HG03342 (cell line): ENCODE data around the gene MMP15.
"Not testable (repeated sequence)": the region's sequence is repeated elsewhere in the genome, so short reads cannot be mapped to it uniquely, and the experiment has no call there.

Experiments
- ATAC-seq: cut with Tn5 transposase; IDR thresholded peaks from one replicate; pipeline ENCODE4 v1.9.1; 2021; ENCODE audit warnings: mild to moderate bottlenecking, moderate library complexity; ENCODE audit not compliant: unreplicated experiment

Gene MMP15

DNA sequence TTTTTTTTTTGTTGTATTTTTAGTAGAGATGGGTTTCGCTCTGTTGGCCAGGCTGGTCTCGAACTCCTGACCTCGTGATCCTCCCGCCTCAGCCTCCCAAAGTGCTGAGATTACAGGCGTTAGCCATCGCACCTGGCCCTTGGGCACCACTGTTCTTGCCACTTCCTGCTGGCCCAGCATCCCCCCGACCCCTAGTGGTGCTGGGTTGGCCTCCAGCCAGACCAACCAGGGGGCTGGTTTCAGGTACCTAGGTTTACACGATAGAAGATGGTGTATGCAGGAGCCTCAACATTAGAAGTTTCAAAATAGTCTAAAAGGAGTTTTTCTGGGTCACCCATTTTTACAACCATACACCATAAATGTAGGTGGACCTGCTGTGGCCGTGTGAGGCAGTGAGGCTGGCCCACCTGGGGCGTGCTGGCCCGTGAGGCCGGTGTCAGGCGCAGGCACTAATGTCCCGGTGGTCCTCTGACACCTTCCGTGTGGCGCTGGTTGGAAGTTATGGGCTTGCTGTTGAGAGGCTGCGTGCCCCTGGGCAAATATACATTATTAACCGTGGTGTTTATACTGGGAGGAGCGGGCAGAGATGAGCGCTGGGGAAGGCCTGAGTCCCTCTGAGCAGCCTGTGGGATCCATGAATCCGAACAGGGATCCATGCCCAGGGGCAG, 60.2 kb downstream of the MMP15 start:
- ATAC-seq, result no peak

DNA sequence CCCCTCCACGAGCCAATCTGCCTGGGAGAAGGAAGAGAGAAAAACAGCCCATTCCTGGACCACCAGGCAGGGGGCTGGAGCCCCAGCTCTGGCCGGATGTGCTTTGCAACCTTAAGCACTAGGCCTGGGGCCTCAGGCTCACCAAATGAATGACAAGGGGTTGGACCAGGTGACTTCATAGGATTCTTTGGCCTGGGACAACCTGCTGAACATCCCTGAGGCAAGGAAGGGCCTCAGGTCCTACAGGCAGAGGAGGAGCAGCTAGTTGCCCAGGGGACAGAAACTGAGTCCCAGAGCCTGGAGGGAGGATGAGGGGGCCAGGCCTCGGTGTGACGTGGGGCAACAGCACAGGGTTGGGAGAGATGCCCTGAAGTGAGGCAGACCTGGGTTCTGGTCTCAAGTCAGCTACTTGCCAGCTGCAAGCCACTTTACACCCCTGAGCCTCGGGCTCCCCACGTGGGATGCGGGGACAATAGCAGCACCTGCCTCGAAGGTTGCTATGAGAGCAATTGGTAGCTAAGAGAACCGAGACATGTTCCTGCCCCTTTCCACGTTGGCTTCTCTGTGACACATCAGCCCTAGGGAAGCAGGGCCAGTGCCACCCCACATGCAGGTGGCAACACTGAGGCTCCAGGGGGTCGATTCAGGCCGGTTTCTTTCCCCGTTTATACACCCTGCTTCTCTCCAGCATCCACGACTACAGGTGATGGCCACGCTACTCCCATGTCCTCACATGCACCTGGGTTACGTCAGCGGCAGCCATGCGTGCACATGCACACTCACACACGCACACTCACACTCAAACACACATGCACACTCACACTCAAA, 61.0 kb downstream of the MMP15 start:
- ATAC-seq, result no peak

DNA sequence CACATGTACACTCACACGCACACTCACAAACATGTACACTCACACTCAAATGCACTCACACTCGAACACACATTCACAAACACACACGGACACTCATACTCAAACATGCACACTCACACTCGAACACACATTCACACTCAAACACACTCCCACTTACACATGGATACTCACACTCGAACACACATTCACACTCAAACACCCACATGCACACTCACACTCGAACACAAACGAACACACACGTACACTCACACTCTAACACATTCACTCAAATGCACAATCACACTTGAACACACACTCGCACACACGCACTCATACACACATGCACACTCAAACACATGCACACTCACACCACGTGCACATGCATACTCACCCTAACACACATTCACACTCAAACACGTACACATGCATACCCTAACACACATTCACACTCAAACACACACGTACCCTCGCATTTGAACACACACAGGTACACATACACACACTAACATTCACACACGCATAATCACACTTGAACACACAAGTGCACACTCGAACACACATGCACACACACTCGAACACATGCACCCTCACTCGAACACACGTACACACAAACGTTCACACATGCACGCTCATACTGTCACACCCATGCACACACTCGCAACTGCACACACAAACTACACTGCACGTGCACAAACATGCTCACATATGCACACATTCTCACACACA, 61.8 kb downstream of the MMP15 start:
- ATAC-seq, result no peak

DNA sequence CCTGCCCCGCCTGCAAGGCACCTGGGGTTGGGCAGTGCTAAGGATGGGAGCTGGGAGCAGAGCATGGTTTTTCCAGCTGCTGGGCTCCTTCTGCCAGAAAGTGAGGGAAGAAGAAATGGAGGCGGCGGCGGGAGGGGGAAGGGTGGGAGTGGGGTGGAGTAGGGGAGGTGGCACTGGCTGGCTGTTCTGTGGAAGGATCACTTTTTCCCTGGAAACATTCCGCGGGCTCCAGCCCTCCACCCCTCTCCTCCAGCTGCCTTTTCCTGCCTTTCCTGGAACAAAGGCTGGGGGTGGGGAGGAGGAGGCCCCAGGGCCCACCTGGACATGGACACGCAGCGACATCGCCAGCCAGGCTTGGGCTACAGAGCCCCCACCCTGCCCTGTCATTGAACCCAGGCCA, 62.5 kb downstream of the MMP15 start:
- no peak for ATAC-seq

DNA sequence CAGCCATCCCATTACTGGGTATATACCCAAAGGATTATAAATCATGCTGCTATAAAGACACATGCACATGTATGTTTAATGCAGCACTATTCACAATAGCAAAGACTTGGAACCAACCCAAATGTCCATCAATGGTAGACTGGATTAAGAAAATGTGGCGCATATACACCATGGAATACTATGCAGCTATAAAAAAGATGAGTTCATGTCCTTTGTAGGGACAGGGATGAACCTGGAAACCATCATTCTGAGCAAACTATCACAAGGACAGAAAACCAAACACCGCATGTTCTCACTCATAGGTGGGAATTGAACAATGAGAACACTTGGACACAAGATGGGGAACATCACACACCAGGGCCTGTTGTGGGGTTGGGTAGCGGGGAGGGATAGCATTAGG, 64.8 kb downstream of the MMP15 start:
- ATAC-seq, result not testable (repeated sequence)

DNA sequence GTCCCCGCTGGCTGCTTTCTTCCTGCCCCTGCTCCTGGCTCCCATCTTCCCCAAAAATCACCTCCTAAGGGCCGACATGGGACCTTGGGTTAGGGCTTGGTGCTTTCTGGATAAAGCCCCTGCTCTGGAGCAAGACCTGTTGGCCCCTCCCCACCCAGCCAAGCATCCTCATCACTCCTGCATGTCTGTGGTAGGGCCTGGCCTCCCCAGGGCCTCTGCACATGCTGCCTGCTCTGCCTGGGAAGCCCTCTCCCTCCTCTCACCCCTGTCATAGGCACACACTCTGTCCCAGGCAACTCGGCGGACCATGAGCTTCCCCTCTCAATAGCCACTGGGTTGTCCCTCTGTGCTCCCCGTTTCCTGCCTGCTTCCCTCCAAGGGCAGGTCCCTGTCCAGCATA, 68.5 kb downstream of the MMP15 start:
- ATAC-seq, result no peak

DNA sequence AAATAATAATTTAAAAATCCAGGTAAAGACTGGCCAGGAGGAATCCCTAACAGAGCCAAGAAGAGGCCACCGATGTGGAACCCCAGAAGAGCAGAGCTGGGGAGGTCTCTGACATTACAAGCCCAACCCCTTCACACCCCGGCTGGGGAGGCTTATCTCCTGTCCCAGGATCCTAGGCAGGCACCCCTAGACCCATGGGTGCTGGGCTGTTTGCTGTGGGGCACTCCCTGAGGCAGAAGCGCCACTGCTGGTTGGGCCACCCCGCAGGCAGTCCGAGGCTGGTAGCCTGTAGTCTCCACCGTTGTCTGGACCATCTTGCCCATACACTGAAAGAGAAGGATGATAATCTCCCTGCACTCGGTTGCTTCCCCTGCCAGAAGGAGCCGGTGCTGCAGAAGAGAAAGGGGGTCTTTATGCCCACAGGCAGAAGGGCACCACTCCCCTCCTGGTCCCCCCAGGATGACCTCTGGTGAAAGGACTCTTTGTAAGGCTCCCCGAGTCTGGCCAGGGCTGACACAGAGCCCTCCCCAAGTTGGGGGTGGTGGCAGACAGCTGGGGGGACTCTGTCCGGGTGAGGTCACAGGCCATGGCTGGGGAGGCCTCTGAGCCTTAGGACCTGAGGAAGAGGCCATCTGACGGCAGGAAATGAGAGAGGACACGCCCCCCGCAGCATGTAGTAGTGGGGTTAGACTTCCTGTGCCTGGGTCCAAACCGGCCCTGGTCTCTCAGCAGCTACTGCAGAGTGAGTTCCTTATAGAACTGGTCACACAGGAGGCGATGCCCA, 69.4 kb downstream of the MMP15 start:
- no peak for ATAC-seq

DNA sequence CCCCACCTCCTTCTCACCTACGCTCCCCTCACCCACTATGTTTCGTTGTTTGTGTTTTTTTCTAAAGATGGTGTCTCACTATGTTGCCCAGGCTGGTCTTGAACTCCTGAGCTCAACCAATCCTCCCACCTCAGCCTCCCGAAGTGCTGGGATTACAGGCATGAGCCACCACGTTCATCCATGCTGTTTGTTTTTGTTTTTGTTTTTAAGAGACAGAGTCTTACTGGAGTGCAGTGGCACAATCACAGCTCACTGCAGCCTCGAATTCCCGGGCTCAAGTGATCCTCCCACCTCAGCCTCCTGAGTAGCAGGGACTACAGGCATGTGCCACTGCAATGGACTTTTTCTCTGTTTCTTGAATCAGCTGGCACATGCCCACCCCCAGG, 70.0 kb downstream of the MMP15 start:
- ATAC-seq, result not testable (repeated sequence)

DNA sequence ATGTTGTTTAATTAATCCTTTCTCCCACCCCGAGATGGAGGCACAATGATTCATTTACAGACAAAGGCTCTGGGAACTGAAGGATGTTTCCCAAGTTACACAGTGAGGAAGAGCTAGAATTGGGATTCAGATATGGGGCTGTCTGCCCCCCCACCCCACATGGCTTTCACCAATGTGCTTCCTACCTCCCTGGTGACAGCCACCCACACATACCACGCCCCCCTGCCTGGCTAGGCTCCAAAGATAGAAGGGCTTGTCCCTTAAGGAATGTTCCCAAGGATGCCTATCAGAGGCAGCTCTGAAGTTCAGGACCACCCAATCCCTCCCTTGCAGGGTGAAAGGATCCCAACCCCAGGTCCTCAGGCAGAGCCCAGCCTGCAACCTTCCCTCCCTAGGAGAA, 70.7 kb downstream of the MMP15 start:
- ATAC-seq, result no peak
